A549 (cell line): ENCODE results near the gene IFIT1B. TPM values are rescaled to one million over a fixed set of nuclear protein-coding genes. Genes with fewer than 3 reads are reported as not detected.
A peak's percentile ranks its signal among the peaks of the same experiment; 100 is the strongest.

Experiments used
- ATAC-seq, 2 experiments: fragments of 200-7000 bp in 1 of 2; fragments of >200 bp in 1 of 2; cut with Nextera tagmentation in 1 of 2; cut with Tn5 transposase in 1 of 2; 3 replicates each; pipeline versions ENCODE4 v1.8.0 to v1.9.1; 2018 to 2020; ENCODE audit warnings: mild to moderate bottlenecking in 1 of 2, moderate library complexity in 1 of 2
- CTCF ChIA-PET: fragments of 300-600 bp; sonication (Branson Sonifier 250); formaldehyde crosslinking; extraction: SDS; loops from one replicate; lab custom pipeline; 2021; ENCODE audit warnings: antibody characterized with exemption, inconsistent platforms; lab: Yijun Ruan, JAX
- POLR2A ChIA-PET: fragments of 350-600 bp; formaldehyde crosslinking; extraction: SDS; loops from one replicate; lab custom pipeline; 2021; ENCODE audit warnings: antibody characterized with exemption, inconsistent platforms; lab: Yijun Ruan, JAX
- DNase-seq, 2 experiments: peaks; one replicate each; pipeline versions ENCODE4 v3.0.0 to v3.0.0-alpha.2; 2011 to 2016; ENCODE audit warnings: low read depth in 1 of 2, low spot score in 1 of 2
- FAIRE-seq: peaks from 2 replicates; lab custom pipeline; 2011; peaks lifted over from hg19 to GRCh38; lab: Jason Lieb, UNC
- H3K27ac ChIP-seq, 2 experiments: fragments of >200 bp; sonication (Bioruptor Twin); formaldehyde crosslinking; 3 replicates each; pipeline ENCODE4 v1.5.1; 2016 to 2017
- H3K4me1 ChIP-seq: fragments of >200 bp; sonication (Bioruptor Twin); formaldehyde crosslinking; 3 replicates; pipeline ENCODE4 v1.6.1; 2016
- H3K4me2 ChIP-seq: fragments of >200 bp; sonication (Bioruptor Twin); formaldehyde crosslinking; 3 replicates; pipeline ENCODE4 v1.6.1; 2016
- H3K4me3 ChIP-seq: fragments of >200 bp; sonication (Bioruptor Twin); formaldehyde crosslinking; 3 replicates; pipeline ENCODE4 v1.5.1; 2016
- H3K9me3 ChIP-seq: fragments of >200 bp; sonication (Bioruptor Twin); formaldehyde crosslinking; 3 replicates; pipeline ENCODE4 v1.6.1; 2016
- ATOH8 ChIP-seq: fragments of 250-450 bp; sonication (Bioruptor Pico); IDR thresholded peaks from 2 replicates; pipeline ENCODE4 v1.5.0; 2020; ENCODE audit warnings: low read depth, mild to moderate bottlenecking, moderate library complexity
- CBX2 ChIP-seq: fragments of 200-600 bp; sonication (generic); IDR thresholded peaks from 2 replicates; pipeline ENCODE4 v1.6.1; 2016; ENCODE audit warnings: low read depth, mild to moderate bottlenecking, borderline replicate concordance
- CBX8 ChIP-seq: fragments of 200-600 bp; sonication (generic); IDR thresholded peaks from 2 replicates; pipeline ENCODE4 v1.6.1; 2016
- CTCF ChIP-seq: fragments of >200 bp; sonication (Bioruptor Twin); formaldehyde crosslinking; IDR thresholded peaks from 3 replicates; pipeline ENCODE4 v1.5.1; 2016
- E2F6 ChIP-seq: IDR thresholded peaks from 2 replicates; pipeline ENCODE4 v1.6.1; 2012; ENCODE audit warnings: low read depth, borderline replicate concordance
- EHF ChIP-seq: fragments of 250-450 bp; sonication (Bioruptor Pico); IDR thresholded peaks from 2 replicates; pipeline ENCODE4 v1.5.0; 2020; ENCODE audit warnings: mild to moderate bottlenecking
- EP300 ChIP-seq, 2 experiments: fragments of >200 bp; sonication (Bioruptor Twin); formaldehyde crosslinking; IDR thresholded peaks; 2 replicates in 1 of 2; 3 replicates in 1 of 2; pipeline ENCODE4 v1.6.1; 2016 to 2017
- FOSB ChIP-seq: fragments of 250-450 bp; sonication (Bioruptor Pico); IDR thresholded peaks from 2 replicates; pipeline ENCODE4 v1.5.0; 2020; ENCODE audit warnings: mild to moderate bottlenecking, moderate library complexity
- FOSL2 ChIP-seq, 2 experiments: fragments of 450-650 bp in 1 of 2; fragments of >200 bp in 1 of 2; sonication (Bioruptor Twin) in 1 of 2; formaldehyde crosslinking; IDR thresholded peaks; 2 replicates each; pipeline versions ENCODE4 v1.5.0 to v1.6.1; 2016 to 2020; ENCODE audit warnings: mild to moderate bottlenecking in 1 of 2, moderate library complexity in 1 of 2
- HDAC2 ChIP-seq: fragments of 200-600 bp; sonication (generic); IDR thresholded peaks from 2 replicates; pipeline ENCODE4 v1.6.1; 2016
- HES2 ChIP-seq: fragments of >200 bp; sonication (Bioruptor Twin); formaldehyde crosslinking; IDR thresholded peaks from 2 replicates; pipeline ENCODE4 v1.6.1; 2016
- HEYL ChIP-seq: fragments of 250-450 bp; sonication (Bioruptor Pico); IDR thresholded peaks from 2 replicates; pipeline ENCODE4 v1.8.0; 2021; ENCODE audit warnings: mild to moderate bottlenecking, moderate library complexity
- HOXA7 ChIP-seq: fragments of 250-450 bp; sonication (Bioruptor Pico); IDR thresholded peaks from 2 replicates; pipeline ENCODE4 v1.5.0; 2020; ENCODE audit warnings: mild to moderate bottlenecking, moderate library complexity
- HOXB13 ChIP-seq: fragments of 250-450 bp; sonication (Bioruptor Pico); IDR thresholded peaks from 2 replicates; pipeline ENCODE4 v1.5.0; 2020; ENCODE audit warnings: low read depth, mild to moderate bottlenecking, moderate library complexity
- JUNB ChIP-seq: fragments of >200 bp; sonication (Bioruptor Twin); formaldehyde crosslinking; IDR thresholded peaks from 2 replicates; pipeline ENCODE4 v1.6.1; 2016
- KDM1A ChIP-seq: fragments of 200-600 bp; sonication (generic); IDR thresholded peaks from 2 replicates; pipeline ENCODE4 v1.6.1; 2016; ENCODE audit warnings: low read depth, mild to moderate bottlenecking
- MAZ ChIP-seq: fragments of 150-350 bp; IDR thresholded peaks from 2 replicates; pipeline ENCODE4 v1.6.1; 2014; ENCODE audit warnings: antibody characterized with exemption, low read depth, low read length, borderline replicate concordance
- NFE2L2 ChIP-seq: fragments of 150-350 bp; conservative IDR thresholded peaks from 2 replicates; pipeline ENCODE4 v1.6.1; 2014; ENCODE audit warnings: low read length
- NR3C1 ChIP-seq: fragments of >200 bp; sonication (Bioruptor Twin); formaldehyde crosslinking; IDR thresholded peaks from 3 replicates; pipeline ENCODE4 v1.6.1; 2017
- PBX3 ChIP-seq: IDR thresholded peaks from 2 replicates; pipeline ENCODE4 v1.6.1; 2012
- PHF8 ChIP-seq: fragments of 200-600 bp; sonication (generic); IDR thresholded peaks from 2 replicates; pipeline ENCODE4 v1.6.1; 2016; ENCODE audit warnings: low read depth, mild to moderate bottlenecking, antibody characterized with exemption, moderate library complexity, borderline replicate concordance
- POLR2AphosphoS2 ChIP-seq: conservative IDR thresholded peaks from 2 replicates; pipeline ENCODE4 v1.6.1; 2012; ENCODE audit warnings: low read length, improper control_type of control experiment, inconsistent platforms
- RARB ChIP-seq: fragments of 250-450 bp; sonication (Bioruptor Pico); IDR thresholded peaks from 2 replicates; pipeline ENCODE4 v1.8.0; 2021; ENCODE audit warnings: mild to moderate bottlenecking, moderate library complexity
- RCOR1 ChIP-seq: fragments of 150-350 bp; IDR thresholded peaks from 2 replicates; pipeline ENCODE4 v1.6.1; 2014; ENCODE audit warnings: antibody characterized with exemption, low read length, low read depth
- RNF2 ChIP-seq: fragments of 200-600 bp; sonication (generic); IDR thresholded peaks from 2 replicates; pipeline ENCODE4 v1.6.1; 2016; ENCODE audit warnings: low read depth, mild to moderate bottlenecking, antibody characterized with exemption, moderate library complexity, borderline replicate concordance
- SMC3 ChIP-seq: fragments of >200 bp; sonication (Bioruptor Twin); formaldehyde crosslinking; IDR thresholded peaks from 3 replicates; pipeline ENCODE4 v1.6.1; 2018; ENCODE audit warnings: inconsistent platforms
- TFCP2L1 ChIP-seq: fragments of 250-450 bp; sonication (Bioruptor Pico); IDR thresholded peaks from 2 replicates; pipeline ENCODE4 v1.5.0; 2021; ENCODE audit warnings: mild to moderate bottlenecking
- USF2 ChIP-seq: fragments of 450-650 bp; IDR thresholded peaks from 2 replicates; pipeline ENCODE4 v1.6.1; 2014; ENCODE audit warnings: antibody characterized with exemption
- ZNF302 ChIP-seq: fragments of 250-450 bp; sonication (Bioruptor Pico); IDR thresholded peaks from 2 replicates; pipeline ENCODE4 v1.9.0; 2021; ENCODE audit warnings: inconsistent platforms, mild to moderate bottlenecking, moderate library complexity
- ZSCAN20 ChIP-seq: fragments of 250-450 bp; sonication (Bioruptor Pico); IDR thresholded peaks from 2 replicates; pipeline ENCODE4 v1.8.0; 2022; ENCODE audit warnings: mild to moderate bottlenecking, moderate library complexity
- WGBS: methylation state at CpG from one replicate; pipeline ENCODE4 v1.1.6; 2017; ENCODE audit errors: missing lambda C conversion rate; 5-methylcytosine and 5-hydroxymethylcytosine counted together
- polyA plus RNA-seq, 4 experiments: library from polyadenylated mRNA; depleted of rRNA in 3 of 4; stranded (reverse); fragments of >200 nt; fragmentation: RNase III in 1 of 4; extraction: RNeasy Plus Mini Kit Qiagen cat#74134 plus additional on column Dnase treatment in 1 of 4; gene quantifications; 2 replicates in 3 of 4; 3 replicates in 1 of 4; pipeline ENCODE4 v1.2.3, GENCODE V29; 2011 to 2017

Gene IFIT1B
- polyA plus RNA-seq, 2 of the 4 experiments (the other 2 are of a cell fraction), result not detected

- Histone ChIP-seq H3K4me3 (no peak overlapping the region), H3K4me2 (no peak overlapping the region), H3K27ac (peak overlapping the region in 1 of 2 experiments; percentile 83; a peak in 2 of 6 replicates), H3K9me3 (no peaks in the 10 kb centered on the region), H3K4me1 (peaks cover 51% of the 10 kb centered on the region)
- no peak for TF ChIP-seq RARB (CRISPR knock-in tag)
- TF ChIP-seq E2F6, result no peak
- no peak for TF ChIP-seq JUNB
- no peak for TF ChIP-seq HOXB13 (CRISPR knock-in tag)
- TF ChIP-seq CTCF, result no peak
- TF ChIP-seq NFE2L2, result no peak
- no peak for TF ChIP-seq USF2
- TF ChIP-seq TFCP2L1 (CRISPR knock-in tag), result no peak
- no peak for TF ChIP-seq ZSCAN20
- no peak for TF ChIP-seq HEYL (CRISPR knock-in tag)
- no peak for TF ChIP-seq EHF (CRISPR knock-in tag)
- TF ChIP-seq PBX3, result no peak
- no peak for TF ChIP-seq KDM1A
- TF ChIP-seq POLR2AphosphoS2, result no peak
- ATAC-seq (no peak), DNase-seq (no peak), FAIRE-seq (no peak)
- POLR2A ChIA-PET, result no interaction called here
- WGBS, result 90% methylated on average over 5 of the region's 5 CpGs
- CTCF ChIA-PET, result interaction anchor here (1.6 to 3.8 kb wide), 3 partner anchors 10 to 131 kb away, joined by 3 to 18 read pairs (median 8); no protein-coding TSS in a partner anchor
These were observed 29.4 kb upstream of the IFIT1B start for GRCh38 chr10:89348481-89348880.

- 84% methylated on average over 2 of the region's 2 CpGs for WGBS
- FAIRE-seq (no peak), DNase-seq (no peak), ATAC-seq (no peak)
- H3K9me3 ChIP-seq, result 0 out of 3 replicates have a peak, but pooled peaks cover under 1% of the 10 kb centered on the region
- POLR2A ChIA-PET, result no interaction called here
- no peak overlapping the region for H3K4me2 ChIP-seq
- H3K27ac ChIP-seq, result peak overlapping the region in 1 of 2 experiments; percentile 83; a peak in 3 of 6 replicates
- CTCF ChIA-PET, result interaction anchor here (1.1 to 3.8 kb wide), 3 partner anchors 10 to 90 kb away, joined by 3 to 18 read pairs (median 8); no protein-coding TSS in a partner anchor
- H3K4me3 ChIP-seq, result no peak overlapping the region
- H3K4me1 ChIP-seq, result peaks cover 51% of the 10 kb centered on the region
- TF ChIP-seq FOSB (CRISPR knock-in tag) (no peak), RNF2 (no peak), CBX2 (no peak), MAZ (no peak), RCOR1 (no peak), HDAC2 (no peak), HES2 (no peak), ZNF302 (CRISPR knock-in tag) (no peak), CBX8 (no peak), NR3C1 (no peak), KDM1A (no peak), EP300 (IDR thresholded peaks at IDR 0.05) (no peak), ATOH8 (CRISPR knock-in tag) (no peak), SMC3 (no peak), HOXA7 (CRISPR knock-in tag) (no peak), TFCP2L1 (CRISPR knock-in tag) (no peak), FOSL2 (IDR thresholded peaks at IDR 0.05) (no peak), FOSL2 (CRISPR knock-in tag; IDR thresholded peaks at IDR 0.05) (no peak), PHF8 (no peak)
These were observed 28.9 kb upstream of the IFIT1B start for GRCh38 chr10:89348975-89349374.
